ENCODE measurements around the gene TMEM131. TPM values are rescaled to one million over a fixed set of nuclear protein-coding genes. Genes with fewer than 3 reads are reported as not detected.
"Not testable (repeated sequence)": the region's sequence is repeated elsewhere in the genome, so short reads cannot be mapped to it uniquely, and the experiment has no call there.

The TMEM131 gene
- total RNA-seq, 1 donor from 2014 or later = 59.4 TPM

- no peaks in the 10 kb centered on the region for H3K27me3 Mint-ChIP-seq (ENCODE audit: insufficient read depth, low read depth)
- H3K4me1 Mint-ChIP-seq = no peaks in the 10 kb centered on the region
- H3K4me3 Mint-ChIP-seq = no peak overlapping the region
- no peak overlapping the region for H3K27ac ChIP-seq
- peaks cover 11% of the 10 kb centered on the region for H3K9me3 Mint-ChIP-seq
- peaks cover 5% of the 10 kb centered on the region for H3K4me1 ChIP-seq
- H3K9me3 ChIP-seq (ENCODE audit: low read depth) = peaks cover 6% of the 10 kb centered on the region
- H3K36me3 Mint-ChIP-seq = peaks cover 21% of the 10 kb centered on the region
- H4K20me1 ChIP-seq (ENCODE audit: low read depth) = no peaks in the 10 kb centered on the region
- no peak overlapping the region for H2AFZ ChIP-seq (replicated peaks)
- TF ChIP-seq EZH2phosphoT487 (IDR thresholded peaks at IDR 0.05) (no peak), EZH2 (IDR thresholded peaks at IDR 0.05) (no peak), CTCF (IDR thresholded peaks at IDR 0.05) (peak; percentile 29)
- H3K36me3 ChIP-seq = peaks cover 3% of the 10 kb centered on the region
- no peaks in the 10 kb centered on the region for H3K27me3 ChIP-seq
- H3F3A ChIP-seq (ENCODE audit: low read depth) = peaks cover 9% of the 10 kb centered on the region
- peaks cover 3% of the 10 kb centered on the region for H3K79me2 ChIP-seq (ENCODE audit: low read depth)
- DNase-seq (ENCODE audit: low spot score) = peak; percentile 32
- no peak overlapping the region for H3K27ac Mint-ChIP-seq
- H3K4me3 ChIP-seq = no peak overlapping the region
- H3K4me2 ChIP-seq = no peak overlapping the region
- H3K9ac ChIP-seq = no peak overlapping the region
Measured at GRCh38 chr2:97858442-97858841, 137.3 kb downstream of the TMEM131 start.

- H3K36me3 Mint-ChIP-seq = peaks cover 18% of the 10 kb centered on the region
- no peak for TF ChIP-seq EZH2phosphoT487 (IDR thresholded peaks at IDR 0.05)
- no peak for TF ChIP-seq CTCF (IDR thresholded peaks at IDR 0.05)
- TF ChIP-seq EZH2 (IDR thresholded peaks at IDR 0.05) = no peak
Measured at GRCh38 chr2:97857553-97857952, 138.2 kb downstream of the TMEM131 start.

GRCh38 chr2:97853057-97853456 is 142.7 kb downstream of the TMEM131 start:
- not testable (repeated sequence) for H3K4me3 ChIP-seq, H3K4me2 ChIP-seq

More at GRCh38 chr2:97857553-97857952, 138.2 kb downstream of the TMEM131 start:
- H3K4me3 Mint-ChIP-seq = no peak overlapping the region
- Histone ChIP-seq H3K27me3 (no peaks in the 10 kb centered on the region), H3K4me3 (no peak overlapping the region), H3K36me3 (peaks cover 3% of the 10 kb centered on the region), H3K9ac (no peak overlapping the region), H3K9me3 (ENCODE audit: low read depth) (peaks cover 2% of the 10 kb centered on the region), H2AFZ (replicated peaks) (no peak overlapping the region), H3K27ac (no peak overlapping the region), H3F3A (ENCODE audit: low read depth) (peaks cover 9% of the 10 kb centered on the region), H3K79me2 (ENCODE audit: low read depth) (no peaks in the 10 kb centered on the region), H4K20me1 (ENCODE audit: low read depth) (no peaks in the 10 kb centered on the region), H3K4me2 (no peak overlapping the region), H3K4me1 (peaks cover 5% of the 10 kb centered on the region)
- H3K27ac Mint-ChIP-seq = no peak overlapping the region
- no peaks in the 10 kb centered on the region for H3K27me3 Mint-ChIP-seq (ENCODE audit: insufficient read depth, low read depth)
- H3K4me1 Mint-ChIP-seq = no peaks in the 10 kb centered on the region
- H3K9me3 Mint-ChIP-seq = peaks cover 5% of the 10 kb centered on the region
- DNase-seq (ENCODE audit: low spot score) = no peak

GRCh38 chr2:97851172-97851571 is 144.6 kb downstream of the TMEM131 start:
- no peaks in the 10 kb centered on the region for H3K79me2 ChIP-seq (ENCODE audit: low read depth)
- H3F3A ChIP-seq (ENCODE audit: low read depth) = no peaks in the 10 kb centered on the region
- H3K4me3 ChIP-seq = no peak overlapping the region
- H3K9me3 Mint-ChIP-seq = no peaks in the 10 kb centered on the region
- no peaks in the 10 kb centered on the region for H3K27me3 Mint-ChIP-seq (ENCODE audit: insufficient read depth, low read depth)
- H3K36me3 ChIP-seq = no peaks in the 10 kb centered on the region
- H3K4me1 Mint-ChIP-seq = no peaks in the 10 kb centered on the region
- H2AFZ ChIP-seq (replicated peaks) = no peak overlapping the region
- TF ChIP-seq EZH2phosphoT487 (IDR thresholded peaks at IDR 0.05) (no peak), EZH2 (IDR thresholded peaks at IDR 0.05) (no peak), CTCF (IDR thresholded peaks at IDR 0.05) (no peak)
- H3K36me3 Mint-ChIP-seq = peaks cover 12% of the 10 kb centered on the region
- H4K20me1 ChIP-seq (ENCODE audit: low read depth) = no peaks in the 10 kb centered on the region
- H3K4me2 ChIP-seq = no peak overlapping the region
- no peaks in the 10 kb centered on the region for H3K9me3 ChIP-seq (ENCODE audit: low read depth)
- no peak overlapping the region for H3K4me3 Mint-ChIP-seq
- no peaks in the 10 kb centered on the region for H3K27me3 ChIP-seq
- H3K27ac ChIP-seq = no peak overlapping the region
- H3K27ac Mint-ChIP-seq = no peak overlapping the region
- H3K9ac ChIP-seq = no peak overlapping the region
- DNase-seq (ENCODE audit: low spot score) = no peak
- H3K4me1 ChIP-seq = no peaks in the 10 kb centered on the region

More at GRCh38 chr2:97853057-97853456, 142.7 kb downstream of the TMEM131 start:
- H3K36me3 ChIP-seq; H3K79me2 ChIP-seq (ENCODE audit: low read depth); H2AFZ ChIP-seq (replicated peaks); H4K20me1 ChIP-seq (ENCODE audit: low read depth); H3K9ac ChIP-seq; H3K4me3 Mint-ChIP-seq; H3K27me3 ChIP-seq; H3K27ac ChIP-seq; DNase-seq (ENCODE audit: low spot score); H3K4me1 ChIP-seq; H3K9me3 ChIP-seq (ENCODE audit: low read depth); H3F3A ChIP-seq (ENCODE audit: low read depth); H3K4me1 Mint-ChIP-seq; H3K27ac Mint-ChIP-seq; H3K9me3 Mint-ChIP-seq; H3K27me3 Mint-ChIP-seq (ENCODE audit: insufficient read depth, low read depth): not testable (repeated sequence)
- peaks cover 12% of the 10 kb centered on the region for H3K36me3 Mint-ChIP-seq
